ENCODE measurements around the gene EPHB2.

Gene EPHB2

DNA sequence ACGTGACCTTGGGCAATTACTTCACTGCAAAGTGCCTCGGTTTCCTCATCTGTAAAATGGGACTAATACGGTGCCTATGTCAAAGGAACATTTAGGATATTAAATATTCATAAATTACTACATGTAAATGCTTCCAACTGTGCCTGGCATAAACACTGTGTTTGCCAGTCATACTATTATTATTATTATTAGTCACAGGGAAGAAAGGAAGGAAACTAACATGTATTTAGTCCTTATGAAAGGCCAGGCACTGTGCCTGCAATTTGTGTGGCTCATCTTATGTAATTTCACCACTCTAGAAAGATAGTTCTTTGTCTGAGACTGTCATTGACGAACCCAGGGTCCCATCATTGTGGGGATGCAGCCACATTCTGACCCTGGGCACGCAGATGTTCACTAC lies 45.0 kb downstream of the EPHB2 start:
- DNase-seq = no peak
- H3K4me3 ChIP-seq (ENCODE audit: control insufficient read depth in 1 of 7, extremely low read depth in 1 of 7, insufficient read depth in 4 of 7, low read depth in 2 of 7, low read length in 6 of 7) = no peak overlapping the region
- ChIA-PET CTCF (no interaction called here), POLR2A (no interaction called here)
- no peaks in the 10 kb centered on the region for H3K27me3 ChIP-seq (replicated peaks in 2 of 5; ENCODE audit: control insufficient read depth in 4 of 5, insufficient read depth in 5 of 5, low read length in 4 of 5)
- H3K4me1 ChIP-seq (ENCODE audit: control extremely low read depth in 1 of 4, control insufficient read depth in 4 of 4, insufficient read depth in 4 of 4, low read length in 3 of 4) = peaks cover 0 to 5% (median 1%) of the 10 kb centered on the region in 4 experiments
- H3K36me3 ChIP-seq (ENCODE audit: control insufficient read depth in 4 of 4, insufficient read depth in 4 of 4, low read length in 3 of 4) = no peaks in the 10 kb centered on the region
- H3K9me3 ChIP-seq (ENCODE audit: control extremely low read depth in 1 of 5, control insufficient read depth in 4 of 5, insufficient read depth in 2 of 5, low read depth in 1 of 5, low read length in 4 of 5) = no peaks in the 10 kb centered on the region
- WGBS (ENCODE audit: insufficient coverage) = 69% methylated on average over 2 of the region's 5 CpGs
- no peak overlapping the region for H3K27ac ChIP-seq (ENCODE audit: insufficient read depth in 1 of 2, low read depth in 1 of 2, low read length in 2 of 2, poor library complexity in 1 of 2, severe bottlenecking in 2 of 2)

- peaks cover 0 to 3% (median 0%) of the 10 kb centered on the region in 5 experiments for H3K27me3 ChIP-seq (replicated peaks in 2 of 5; ENCODE audit: control insufficient read depth in 4 of 5, insufficient read depth in 5 of 5, low read length in 4 of 5)
- H3K4me3 ChIP-seq (ENCODE audit: control insufficient read depth in 1 of 7, extremely low read depth in 1 of 7, insufficient read depth in 4 of 7, low read depth in 2 of 7, low read length in 6 of 7) = no peak overlapping the region
- H3K27ac ChIP-seq (ENCODE audit: insufficient read depth in 1 of 2, low read depth in 1 of 2, low read length in 2 of 2, poor library complexity in 1 of 2, severe bottlenecking in 2 of 2) = no peak overlapping the region
- no peaks in the 10 kb centered on the region for H3K4me1 ChIP-seq (ENCODE audit: control extremely low read depth in 1 of 4, control insufficient read depth in 4 of 4, insufficient read depth in 4 of 4, low read length in 3 of 4)
- WGBS (ENCODE audit: insufficient coverage) = 89% methylated on average over 16 of the region's 25 CpGs
- ChIA-PET POLR2A (no interaction called here), CTCF (no interaction called here)
- DNase-seq = no peak
- H3K36me3 ChIP-seq (ENCODE audit: control insufficient read depth in 4 of 4, insufficient read depth in 4 of 4, low read length in 3 of 4) = no peaks in the 10 kb centered on the region
- no peaks in the 10 kb centered on the region for H3K9me3 ChIP-seq (ENCODE audit: control extremely low read depth in 1 of 5, control insufficient read depth in 4 of 5, insufficient read depth in 2 of 5, low read depth in 1 of 5, low read length in 4 of 5)
Measured at GRCh38 chr1:22756125-22756735, 45.6 kb downstream of the EPHB2 start.

DNA sequence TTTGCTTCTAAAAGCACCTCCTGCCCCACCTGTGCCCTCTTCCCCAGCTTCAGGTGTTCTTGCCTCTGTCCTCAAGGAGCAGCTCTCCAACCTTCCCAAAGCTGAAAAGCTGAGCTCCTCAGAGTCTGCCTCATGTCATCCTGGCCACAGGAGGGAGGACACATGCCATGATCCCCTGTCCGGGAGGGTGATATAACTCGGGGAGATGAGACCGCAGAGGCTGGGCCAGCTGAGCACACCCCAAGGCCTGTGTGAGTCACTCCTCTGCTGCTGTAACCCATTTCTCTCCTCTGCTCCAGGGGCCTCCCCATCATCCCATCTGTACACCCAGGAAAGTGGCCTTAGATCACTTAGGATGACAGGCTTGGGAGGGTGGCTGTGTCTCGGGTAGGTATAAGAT lies 49.8 kb downstream of the EPHB2 start:
- 88% methylated on average over 1 of the region's 4 CpGs for WGBS (ENCODE audit: insufficient coverage)
- H3K9me3 ChIP-seq (ENCODE audit: control extremely low read depth in 1 of 5, control insufficient read depth in 4 of 5, insufficient read depth in 2 of 5, low read depth in 1 of 5, low read length in 4 of 5) = no peaks in the 10 kb centered on the region
- DNase-seq = no peak
- POLR2A ChIA-PET = no interaction called here
- H3K27me3 ChIP-seq (replicated peaks in 2 of 5; ENCODE audit: control insufficient read depth in 4 of 5, insufficient read depth in 5 of 5, low read length in 4 of 5) = peaks cover 0 to 3% (median 0%) of the 10 kb centered on the region in 5 experiments
- no peaks in the 10 kb centered on the region for H3K4me1 ChIP-seq (ENCODE audit: control extremely low read depth in 1 of 4, control insufficient read depth in 4 of 4, insufficient read depth in 4 of 4, low read length in 3 of 4)
- H3K4me3 ChIP-seq (ENCODE audit: control insufficient read depth in 1 of 7, extremely low read depth in 1 of 7, insufficient read depth in 4 of 7, low read depth in 2 of 7, low read length in 6 of 7) = no peak overlapping the region
- CTCF ChIA-PET = interaction anchor here (0.5 kb wide), 1 partner anchor 480 kb away, joined by 4 read pairs; no protein-coding TSS in a partner anchor
- no peak overlapping the region for H3K27ac ChIP-seq (ENCODE audit: insufficient read depth in 1 of 2, low read depth in 1 of 2, low read length in 2 of 2, poor library complexity in 1 of 2, severe bottlenecking in 2 of 2)
- H3K36me3 ChIP-seq (ENCODE audit: control insufficient read depth in 4 of 4, insufficient read depth in 4 of 4, low read length in 3 of 4) = no peaks in the 10 kb centered on the region

- Histone ChIP-seq H3K4me3 (ENCODE audit: control insufficient read depth in 1 of 7, extremely low read depth in 1 of 7, insufficient read depth in 4 of 7, low read depth in 2 of 7, low read length in 6 of 7) (no peak overlapping the region), H3K27ac (ENCODE audit: insufficient read depth in 1 of 2, low read depth in 1 of 2, low read length in 2 of 2, poor library complexity in 1 of 2, severe bottlenecking in 2 of 2) (no peak overlapping the region)
- CTCF ChIA-PET = interaction anchor here (0.8 kb wide), 1 partner anchor 20 kb away, joined by 3 read pairs; no protein-coding TSS in a partner anchor
Measured at GRCh38 chr1:22761101-22761500, 50.5 kb downstream of the EPHB2 start.

DNA sequence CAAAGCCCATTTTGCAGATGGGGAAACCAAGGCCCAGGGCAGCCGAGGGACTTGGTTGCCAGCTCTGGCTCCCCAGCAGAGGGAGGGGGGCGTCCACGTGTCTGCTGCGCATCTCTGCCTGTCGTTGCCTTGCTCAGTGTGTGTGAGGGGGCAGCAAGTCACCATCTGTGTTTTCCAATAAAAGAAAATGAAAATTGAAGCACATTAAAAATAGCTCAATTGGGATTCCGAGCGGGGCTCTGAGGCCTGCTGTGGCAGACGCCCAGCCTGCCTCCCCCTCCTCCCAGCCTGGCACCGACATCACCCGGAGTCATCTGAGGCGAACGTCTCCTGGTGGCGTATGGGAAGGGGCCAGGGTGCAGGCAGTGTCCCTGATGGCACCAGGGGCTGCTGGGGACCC lies 51.2 kb downstream of the EPHB2 start:
- no peaks in the 10 kb centered on the region for H3K9me3 ChIP-seq (ENCODE audit: control extremely low read depth in 1 of 5, control insufficient read depth in 4 of 5, insufficient read depth in 2 of 5, low read depth in 1 of 5, low read length in 4 of 5)
- H3K4me1 ChIP-seq (ENCODE audit: control extremely low read depth in 1 of 4, control insufficient read depth in 4 of 4, insufficient read depth in 4 of 4, low read length in 3 of 4) = no peaks in the 10 kb centered on the region
- no peak for DNase-seq
- H3K27me3 ChIP-seq (replicated peaks in 2 of 5; ENCODE audit: control insufficient read depth in 4 of 5, insufficient read depth in 5 of 5, low read length in 4 of 5) = peaks cover 0 to 3% (median 0%) of the 10 kb centered on the region in 5 experiments
- H3K4me3 ChIP-seq (ENCODE audit: control insufficient read depth in 1 of 7, extremely low read depth in 1 of 7, insufficient read depth in 4 of 7, low read depth in 2 of 7, low read length in 6 of 7) = no peak overlapping the region
- no peaks in the 10 kb centered on the region for H3K36me3 ChIP-seq (ENCODE audit: control insufficient read depth in 4 of 4, insufficient read depth in 4 of 4, low read length in 3 of 4)
- POLR2A ChIA-PET = no interaction called here
- H3K27ac ChIP-seq (ENCODE audit: insufficient read depth in 1 of 2, low read depth in 1 of 2, low read length in 2 of 2, poor library complexity in 1 of 2, severe bottlenecking in 2 of 2) = no peak overlapping the region
- 95% methylated on average over 13 of the region's 13 CpGs for WGBS (ENCODE audit: insufficient coverage)
- CTCF ChIA-PET = interaction anchor here (0.8 kb wide), 1 partner anchor 21 kb away, joined by 3 read pairs; no protein-coding TSS in a partner anchor

More at GRCh38 chr1:22761101-22761500, 50.5 kb downstream of the EPHB2 start:
- Histone ChIP-seq H3K27me3 (replicated peaks in 2 of 5; ENCODE audit: control insufficient read depth in 4 of 5, insufficient read depth in 5 of 5, low read length in 4 of 5) (peaks cover 0 to 3% (median 0%) of the 10 kb centered on the region in 5 experiments), H3K36me3 (ENCODE audit: control insufficient read depth in 4 of 4, insufficient read depth in 4 of 4, low read length in 3 of 4) (no peaks in the 10 kb centered on the region), H3K9me3 (ENCODE audit: control extremely low read depth in 1 of 5, control insufficient read depth in 4 of 5, insufficient read depth in 2 of 5, low read depth in 1 of 5, low read length in 4 of 5) (no peaks in the 10 kb centered on the region), H3K4me1 (ENCODE audit: control extremely low read depth in 1 of 4, control insufficient read depth in 4 of 4, insufficient read depth in 4 of 4, low read length in 3 of 4) (no peaks in the 10 kb centered on the region)
- WGBS (ENCODE audit: insufficient coverage) = 97% methylated on average over 3 of the region's 6 CpGs
- POLR2A ChIA-PET = no interaction called here
- no peak for DNase-seq

GRCh38 chr1:22763487-22764200 lies 53.0 kb downstream of the EPHB2 start:
- CTCF ChIA-PET = no interaction called here
- 92% methylated on average over 8 of the region's 11 CpGs for WGBS (ENCODE audit: insufficient coverage)
- no peaks in the 10 kb centered on the region for H3K9me3 ChIP-seq (ENCODE audit: control extremely low read depth in 1 of 5, control insufficient read depth in 4 of 5, insufficient read depth in 2 of 5, low read depth in 1 of 5, low read length in 4 of 5)
- H3K4me3 ChIP-seq (ENCODE audit: control insufficient read depth in 1 of 7, extremely low read depth in 1 of 7, insufficient read depth in 4 of 7, low read depth in 2 of 7, low read length in 6 of 7) = no peak overlapping the region
- POLR2A ChIA-PET = interaction anchor here (0.6 kb wide), 1 partner anchor 548 kb away, joined by 4 read pairs; no protein-coding TSS in a partner anchor
- H3K27ac ChIP-seq (ENCODE audit: insufficient read depth in 1 of 2, low read depth in 1 of 2, low read length in 2 of 2, poor library complexity in 1 of 2, severe bottlenecking in 2 of 2) = no peak overlapping the region
- no peaks in the 10 kb centered on the region for H3K36me3 ChIP-seq (ENCODE audit: control insufficient read depth in 4 of 4, insufficient read depth in 4 of 4, low read length in 3 of 4)
- H3K4me1 ChIP-seq (ENCODE audit: control extremely low read depth in 1 of 4, control insufficient read depth in 4 of 4, insufficient read depth in 4 of 4, low read length in 3 of 4) = no peaks in the 10 kb centered on the region
- DNase-seq = no peak
- peaks cover 0 to 3% (median 0%) of the 10 kb centered on the region in 5 experiments for H3K27me3 ChIP-seq (replicated peaks in 2 of 5; ENCODE audit: control insufficient read depth in 4 of 5, insufficient read depth in 5 of 5, low read length in 4 of 5)

GRCh38 chr1:22767852-22768251 lies 57.2 kb downstream of the EPHB2 start:
- WGBS (ENCODE audit: insufficient coverage) = 94% methylated on average over 9 of the region's 9 CpGs
- DNase-seq = no peak
- Histone ChIP-seq H3K27me3 (replicated peaks in 2 of 5; ENCODE audit: control insufficient read depth in 4 of 5, insufficient read depth in 5 of 5, low read length in 4 of 5) (peaks cover 0 to 3% (median 0%) of the 10 kb centered on the region in 5 experiments), H3K9me3 (ENCODE audit: control extremely low read depth in 1 of 5, control insufficient read depth in 4 of 5, insufficient read depth in 2 of 5, low read depth in 1 of 5, low read length in 4 of 5) (no peaks in the 10 kb centered on the region), H3K27ac (ENCODE audit: insufficient read depth in 1 of 2, low read depth in 1 of 2, low read length in 2 of 2, poor library complexity in 1 of 2, severe bottlenecking in 2 of 2) (no peak overlapping the region), H3K4me3 (ENCODE audit: control insufficient read depth in 1 of 7, extremely low read depth in 1 of 7, insufficient read depth in 4 of 7, low read depth in 2 of 7, low read length in 6 of 7) (no peak overlapping the region), H3K36me3 (ENCODE audit: control insufficient read depth in 4 of 4, insufficient read depth in 4 of 4, low read length in 3 of 4) (no peaks in the 10 kb centered on the region), H3K4me1 (ENCODE audit: control extremely low read depth in 1 of 4, control insufficient read depth in 4 of 4, insufficient read depth in 4 of 4, low read length in 3 of 4) (no peaks in the 10 kb centered on the region)
- ChIA-PET POLR2A (interaction anchor here (0.6 kb wide), 1 partner anchor 55 kb away, joined by 3 read pairs; no protein-coding TSS in a partner anchor), CTCF (no interaction called here)
